ENCODE measurements around the gene SGCD. TPM values are rescaled to one million over a fixed set of nuclear protein-coding genes. Genes with fewer than 3 reads are reported as not detected.

The SGCD gene
- total RNA-seq, 1 experiment from 2014 or later: not detected

DNA sequence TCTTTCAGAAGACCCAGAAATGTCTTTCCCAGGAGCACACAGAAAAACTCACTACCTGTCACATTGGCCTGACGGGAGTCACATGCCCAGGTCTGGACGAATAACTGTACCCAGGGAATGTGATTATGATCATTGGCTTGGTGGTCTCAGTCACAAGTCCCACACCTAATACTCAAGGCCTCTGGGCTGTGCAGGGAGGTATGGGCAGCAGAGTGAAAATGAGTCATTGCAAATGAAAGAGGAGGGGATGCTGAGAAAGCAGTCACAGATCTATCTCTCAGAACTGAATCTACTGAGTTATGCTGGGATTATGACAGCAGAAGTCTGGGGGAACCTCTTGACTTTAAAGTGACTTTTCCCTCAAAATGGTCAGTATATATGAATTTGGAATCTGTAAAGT lies 36.9 kb downstream of the SGCD start:
- no peaks in the 10 kb centered on the region for H3K79me2 ChIP-seq (ENCODE audit: insufficient read depth, low read length)
- no peaks in the 10 kb centered on the region for H3K4me1 ChIP-seq (ENCODE audit: control insufficient read depth in 1 of 2, insufficient read depth in 2 of 2, low read length in 2 of 2)
- BruUV-seq (replicated peaks): no TSS peak
- no peak overlapping the region for H3K9ac ChIP-seq (ENCODE audit: low read length)
- POLR2A ChIA-PET: no interaction called here
- CTCF ChIA-PET: no interaction called here
- no peaks in the 10 kb centered on the region for H3K9me2 ChIP-seq (ENCODE audit: insufficient read depth)
- DNase-seq (ENCODE audit: low read depth, low spot score): no peak
- TF ChIP-seq, protein P1, sequence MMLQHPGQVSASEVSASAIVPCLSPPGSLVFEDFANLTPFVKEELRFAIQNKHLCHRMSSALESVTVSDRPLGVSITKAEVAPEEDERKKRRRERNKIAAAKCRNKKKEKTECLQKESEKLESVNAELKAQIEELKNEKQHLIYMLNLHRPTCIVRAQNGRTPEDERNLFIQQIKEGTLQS (IDR thresholded peaks at IDR 0.05): no peak
- TF ChIP-seq SRF (IDR thresholded peaks at IDR 0.05; ENCODE audit: low read depth): no peak
- TF ChIP-seq POLR2A (IDR thresholded peaks at IDR 0.05; ENCODE audit: borderline replicate concordance, extremely low read depth, insufficient read depth, insufficient read length): no peak
- no peak for TF ChIP-seq EZH2phosphoT487 (IDR thresholded peaks at IDR 0.05; ENCODE audit: borderline replicate concordance)
- no peak for TF ChIP-seq TCF7L2 (IDR thresholded peaks at IDR 0.05; ENCODE audit: borderline replicate concordance, extremely low read depth, insufficient read depth, insufficient read length)
- TF ChIP-seq, protein P2, sequence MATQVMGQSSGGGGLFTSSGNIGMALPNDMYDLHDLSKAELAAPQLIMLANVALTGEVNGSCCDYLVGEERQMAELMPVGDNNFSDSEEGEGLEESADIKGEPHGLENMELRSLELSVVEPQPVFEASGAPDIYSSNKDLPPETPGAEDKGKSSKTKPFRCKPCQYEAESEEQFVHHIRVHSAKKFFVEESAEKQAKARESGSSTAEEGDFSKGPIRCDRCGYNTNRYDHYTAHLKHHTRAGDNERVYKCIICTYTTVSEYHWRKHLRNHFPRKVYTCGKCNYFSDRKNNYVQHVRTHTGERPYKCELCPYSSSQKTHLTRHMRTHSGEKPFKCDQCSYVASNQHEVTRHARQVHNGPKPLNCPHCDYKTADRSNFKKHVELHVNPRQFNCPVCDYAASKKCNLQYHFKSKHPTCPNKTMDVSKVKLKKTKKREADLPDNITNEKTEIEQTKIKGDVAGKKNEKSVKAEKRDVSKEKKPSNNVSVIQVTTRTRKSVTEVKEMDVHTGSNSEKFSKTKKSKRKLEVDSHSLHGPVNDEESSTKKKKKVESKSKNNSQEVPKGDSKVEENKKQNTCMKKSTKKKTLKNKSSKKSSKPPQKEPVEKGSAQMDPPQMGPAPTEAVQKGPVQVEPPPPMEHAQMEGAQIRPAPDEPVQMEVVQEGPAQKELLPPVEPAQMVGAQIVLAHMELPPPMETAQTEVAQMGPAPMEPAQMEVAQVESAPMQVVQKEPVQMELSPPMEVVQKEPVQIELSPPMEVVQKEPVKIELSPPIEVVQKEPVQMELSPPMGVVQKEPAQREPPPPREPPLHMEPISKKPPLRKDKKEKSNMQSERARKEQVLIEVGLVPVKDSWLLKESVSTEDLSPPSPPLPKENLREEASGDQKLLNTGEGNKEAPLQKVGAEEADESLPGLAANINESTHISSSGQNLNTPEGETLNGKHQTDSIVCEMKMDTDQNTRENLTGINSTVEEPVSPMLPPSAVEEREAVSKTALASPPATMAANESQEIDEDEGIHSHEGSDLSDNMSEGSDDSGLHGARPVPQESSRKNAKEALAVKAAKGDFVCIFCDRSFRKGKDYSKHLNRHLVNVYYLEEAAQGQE (IDR thresholded peaks at IDR 0.05; ENCODE audit: low read depth): no peak
- TF ChIP-seq YY1 (IDR thresholded peaks at IDR 0.05; ENCODE audit: extremely low read depth, insufficient replicate concordance, low read depth, low read length): no peak
- TF ChIP-seq ZBTB33 (IDR thresholded peaks at IDR 0.05; ENCODE audit: extremely low read depth, insufficient replicate concordance, low read length): no peak
- no peak for TF ChIP-seq ZNF274 (IDR thresholded peaks at IDR 0.05; ENCODE audit: low read depth, low read length)
- no peak for TF ChIP-seq EZH2 (IDR thresholded peaks at IDR 0.05)
- no peak for TF ChIP-seq JUND (IDR thresholded peaks at IDR 0.05)
- TF ChIP-seq EGR1 (IDR thresholded peaks at IDR 0.05; ENCODE audit: low read depth): no peak
- TF ChIP-seq SP1 (IDR thresholded peaks at IDR 0.05; ENCODE audit: low read depth): no peak
- no peak for TF ChIP-seq ELF1 (IDR thresholded peaks at IDR 0.05; ENCODE audit: borderline replicate concordance, low read depth)
- no peak for TF ChIP-seq SIN3A (IDR thresholded peaks at IDR 0.05; ENCODE audit: low read depth)
- no peak for TF ChIP-seq CTCF (IDR thresholded peaks at IDR 0.05 in 2 of 3, conservative IDR thresholded peaks at IDR 0.05 in 1 of 3; ENCODE audit: borderline replicate concordance in 1 of 3, insufficient read depth in 1 of 3, low read depth in 2 of 3, low read length in 2 of 3)
- TF ChIP-seq RAD21 (IDR thresholded peaks at IDR 0.05; ENCODE audit: low read depth): no peak
- TF ChIP-seq, protein P3, sequence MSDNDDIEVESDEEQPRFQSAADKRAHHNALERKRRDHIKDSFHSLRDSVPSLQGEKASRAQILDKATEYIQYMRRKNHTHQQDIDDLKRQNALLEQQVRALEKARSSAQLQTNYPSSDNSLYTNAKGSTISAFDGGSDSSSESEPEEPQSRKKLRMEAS (IDR thresholded peaks at IDR 0.05): no peak
- TF ChIP-seq FOSL1 (IDR thresholded peaks at IDR 0.05; ENCODE audit: low read depth): no peak
- H3K27ac ChIP-seq (ENCODE audit: low read depth, low read length): no peak overlapping the region
- H3K36me3 ChIP-seq (ENCODE audit: control insufficient read depth in 1 of 2, insufficient read depth in 2 of 2, low read length in 2 of 2): no peaks in the 10 kb centered on the region
- H3K4me3 ChIP-seq (replicated peaks in 1 of 2; ENCODE audit: low read depth in 1 of 2, low read length in 2 of 2): no peak overlapping the region
- RAD21 ChIA-PET (ENCODE audit: low non-redundant PET in 1 of 2, low total read pairs in 2 of 2, uncharacterized antibody in 2 of 2, unreplicated experiment in 2 of 2): no interaction called here
- H3K27me3 ChIP-seq (ENCODE audit: insufficient read depth, low read length): no peaks in the 10 kb centered on the region
- H2AFZ ChIP-seq (ENCODE audit: low read depth, low read length, poor library complexity, severe bottlenecking): no peak overlapping the region
- H4K20me1 ChIP-seq (ENCODE audit: insufficient read depth): no peaks in the 10 kb centered on the region
- intact Hi-C loops (cut with micrococcal nuclease): no loop called here
- ATAC-seq: no peak
- H3K9me3 ChIP-seq (ENCODE audit: control insufficient read depth in 1 of 2, insufficient read depth in 1 of 2, low read depth in 1 of 2, low read length in 2 of 2): peaks cover 4 to 5% of the 10 kb centered on the region in 2 experiments; a peak in 2 of 4 replicates
- H3K4me2 ChIP-seq (ENCODE audit: low read length): no peak overlapping the region

Measured in HCT116 (cell line).